A549 treated with DMSO at 1 μM for 4 hours (cell line): ENCODE measurements around the gene SPATA6. TPM values are rescaled to one million over a fixed set of nuclear protein-coding genes. Genes with fewer than 3 reads are reported as not detected.

Source experiments
- total RNA-seq: library from RNA; stranded (reverse); fragments of 200-300 nt; extraction: Qiagen RNA extraction; gene quantifications from 5 replicates; pipeline ENCODE4 v1.2.3, GENCODE V29; 2022; ENCODE audit warnings: low read depth

Gene SPATA6
- total RNA-seq: 0.82 to 2.8 TPM (median 1.6 TPM) in 5 replicates

DNA sequence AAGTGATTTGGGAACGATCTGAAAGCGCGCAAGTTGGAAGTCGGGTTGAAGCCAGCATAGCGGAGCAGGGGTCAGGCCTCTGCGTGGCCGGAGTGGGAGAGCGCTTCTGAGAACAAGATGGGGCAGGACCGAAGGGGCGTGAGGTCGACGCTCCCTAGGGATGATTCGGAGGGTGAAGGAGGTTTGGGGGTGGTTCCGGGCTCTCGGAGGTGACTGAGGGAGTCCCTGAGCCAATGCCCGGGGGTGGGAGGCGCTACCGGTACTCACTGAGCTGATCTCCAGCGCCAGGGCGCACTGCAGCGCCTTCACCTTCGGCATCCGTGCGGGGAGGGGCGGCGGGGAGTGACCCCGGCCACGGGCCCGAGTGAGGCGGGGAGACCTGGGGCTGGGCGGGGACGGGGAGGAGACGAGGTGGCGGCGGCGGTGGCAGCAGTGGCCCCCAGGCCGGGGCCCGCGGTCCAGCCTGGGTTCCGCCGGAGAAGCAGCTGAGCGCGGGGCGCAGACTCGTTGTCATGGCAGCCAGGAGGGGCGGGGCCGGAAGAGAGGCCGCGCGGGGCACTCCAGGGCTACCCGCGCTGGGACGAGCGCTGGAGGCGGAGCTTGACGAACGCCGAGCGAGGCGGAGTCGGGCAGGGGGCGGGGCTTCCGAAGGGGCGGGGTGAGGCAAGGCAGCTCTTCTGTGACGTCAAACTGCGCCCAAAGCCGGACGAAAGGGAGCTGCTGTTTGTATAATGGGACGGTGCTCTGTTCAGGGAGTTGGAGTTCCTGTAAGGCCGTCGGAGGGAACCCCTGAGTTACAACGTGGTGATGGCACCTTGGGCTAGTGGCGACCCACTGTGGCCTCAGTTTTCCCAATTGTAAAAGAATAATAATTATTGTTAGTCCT lies at the start of gene SPATA6:
Gene SPATA6 (minus strand): TSS at position 514 of the 886 bp plus-strand sequence. CDS start 196 bp downstream, at position 318.

Other genes starting within 250 kb of the SPATA6 start
- gene SLC5A9, start 249.5 kb downstream of the SPATA6 start, total RNA-seq: 0.08 TPM in 1 of 5 replicates, not detected in the others